GM21529 (cell line): ENCODE data around the gene BAIAP3.
"Not testable (repeated sequence)": the region's sequence is repeated elsewhere in the genome, so short reads cannot be mapped to it uniquely, and the experiment has no call there.

ENCODE experiments used
- ATAC-seq: cut with Tn5 transposase; IDR thresholded peaks from one replicate; pipeline ENCODE4 v1.9.1; 2021; ENCODE audit not compliant: unreplicated experiment

BAIAP3 gene

GRCh38 chr16:1333149-1333812, at the start of gene BAIAP3:
Gene BAIAP3 (plus strand): TSS chr16:1333645. CDS start chr16:1338550, 4,905 bp downstream.
- no peak for ATAC-seq

DNA sequence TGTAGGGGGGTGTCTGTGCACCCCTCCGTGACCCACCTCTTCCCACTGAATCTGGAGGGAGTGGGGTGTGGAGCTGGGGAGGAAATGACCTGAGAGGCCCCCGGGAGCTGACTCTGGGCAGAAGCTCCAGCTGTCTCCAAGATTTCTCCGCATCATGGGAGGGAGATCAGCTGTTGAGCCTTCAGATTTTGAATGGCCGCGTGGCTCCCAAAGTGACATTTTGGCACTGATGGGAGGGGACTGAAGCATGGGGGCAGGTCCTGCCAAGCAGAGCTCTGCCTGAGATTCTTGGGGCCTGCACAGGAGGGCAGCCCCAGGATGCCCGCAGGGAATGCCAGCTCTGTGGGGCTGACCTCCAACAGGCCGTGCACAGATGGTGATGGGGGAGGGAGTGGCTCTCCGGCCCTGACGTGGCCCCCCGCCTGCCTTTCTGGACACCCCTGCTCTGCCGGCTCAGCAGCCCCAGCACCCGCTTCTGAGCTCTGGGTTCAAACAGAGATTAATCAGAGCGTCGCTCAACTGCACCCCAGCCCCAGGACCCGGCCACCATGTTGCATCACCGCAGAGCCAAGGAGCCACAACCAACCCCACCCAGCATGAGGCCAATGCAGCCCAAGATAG, 49.3 kb upstream of the BAIAP3 start:
- no peak for ATAC-seq

DNA sequence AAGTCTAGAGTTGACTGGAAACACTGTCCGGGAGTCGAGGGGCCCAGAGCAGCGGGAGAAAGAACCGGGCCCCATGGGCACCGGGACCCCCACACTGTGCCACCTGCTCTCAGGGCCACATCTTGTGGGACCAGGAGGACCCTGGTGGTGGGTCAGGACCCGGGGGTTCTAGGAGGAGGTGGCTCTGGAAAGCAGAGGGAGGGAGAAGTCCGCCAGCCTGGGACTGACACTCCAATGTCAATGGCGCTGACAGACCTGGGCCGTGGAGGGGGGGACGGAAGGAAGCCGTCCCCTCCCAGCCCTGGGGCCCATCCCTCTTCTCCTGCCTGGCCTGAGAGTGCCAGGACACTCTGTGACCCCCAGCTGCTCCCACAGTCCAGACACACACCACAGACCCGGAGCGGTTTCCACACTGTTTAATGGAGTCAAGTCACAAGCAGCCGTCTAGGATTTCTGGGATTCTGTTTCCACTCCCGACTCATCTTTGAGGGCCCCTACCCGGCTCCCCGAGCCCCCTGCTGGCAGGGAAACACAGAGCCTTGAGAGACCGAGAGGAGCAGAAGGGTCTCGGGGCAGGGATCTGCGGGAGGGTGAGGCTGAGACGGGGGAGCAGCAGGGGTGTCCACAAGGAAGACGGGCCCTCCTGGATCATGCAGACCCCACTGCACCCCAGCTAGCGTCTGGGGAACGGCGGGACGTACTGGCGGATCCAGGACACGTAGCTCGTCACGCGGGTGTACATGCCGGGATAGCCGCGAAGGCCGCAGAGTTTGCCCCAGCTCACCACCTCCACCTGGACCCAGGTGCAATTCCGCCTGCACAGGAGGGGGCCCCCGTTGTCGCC, 47.6 kb upstream of the BAIAP3 start:
- no peak for ATAC-seq

GRCh38 chr16:1286513-1287094, 46.8 kb upstream of the BAIAP3 start:
- no peak for ATAC-seq

- no peak for ATAC-seq
These were observed 45.3 kb upstream of the BAIAP3 start for GRCh38 chr16:1287982-1288670.

GRCh38 chr16:1288813-1289476, 44.5 kb upstream of the BAIAP3 start:
- no peak for ATAC-seq

- no peak for ATAC-seq
These were observed 44.0 kb upstream of the BAIAP3 start for GRCh38 chr16:1289477-1289866.

DNA sequence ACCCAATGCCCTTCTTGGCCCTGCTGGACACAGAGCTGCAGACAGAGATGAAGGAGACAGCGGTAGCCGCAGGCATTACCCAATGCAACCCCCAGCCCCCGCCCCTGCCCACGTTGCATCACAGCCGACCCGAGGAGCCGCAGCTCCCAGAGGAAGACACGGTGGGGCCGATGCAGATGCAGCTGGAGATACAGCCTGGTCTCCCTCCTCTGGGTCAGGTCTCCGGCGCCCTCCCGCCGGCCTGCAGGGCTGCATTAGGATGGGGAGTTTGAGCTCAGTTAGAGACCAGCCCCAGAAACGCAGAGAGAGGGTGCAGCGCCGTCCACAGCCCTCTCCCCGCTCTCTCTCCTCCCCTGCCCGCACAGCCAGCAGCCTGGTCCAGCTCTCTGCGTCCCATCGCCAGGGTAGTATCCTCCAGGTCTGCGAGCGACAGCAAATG, 43.4 kb upstream of the BAIAP3 start:
- ATAC-seq = no peak

DNA sequence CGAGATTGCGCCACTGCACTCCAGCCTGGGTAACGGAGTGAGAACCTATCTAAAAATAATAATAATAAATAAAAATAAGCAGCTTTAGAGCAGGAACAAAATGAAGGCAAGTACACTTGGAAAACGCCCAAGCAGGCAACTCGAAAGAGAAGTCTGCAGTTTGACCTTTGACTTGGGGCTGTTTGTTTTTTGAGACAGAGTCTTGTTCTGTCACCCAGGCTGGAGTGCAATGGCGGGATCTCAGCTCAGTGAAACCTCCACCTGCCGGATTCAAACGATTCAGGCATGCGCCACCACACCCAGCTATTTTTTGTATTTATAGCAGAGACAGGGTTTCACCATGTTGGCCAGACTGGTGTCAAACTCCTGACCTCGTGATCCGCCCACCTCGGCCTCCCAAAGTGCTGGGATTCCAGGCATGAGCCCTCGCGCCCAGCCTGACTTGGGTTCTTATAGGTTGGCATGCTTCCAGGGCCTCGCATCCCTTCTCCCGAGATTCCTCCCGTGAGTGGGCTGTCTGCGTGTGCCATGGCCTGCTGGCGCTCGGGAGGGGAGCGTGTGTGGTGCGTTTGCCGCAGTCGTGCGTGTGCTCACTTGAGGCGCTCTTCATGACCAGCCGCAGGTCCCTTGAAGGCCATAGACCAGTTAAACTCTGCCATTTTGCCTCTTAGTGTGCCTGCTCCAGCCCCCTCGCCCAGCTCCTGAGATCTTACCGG, 42.4 kb upstream of the BAIAP3 start:
- no peak for ATAC-seq

GRCh38 chr16:1291576-1291974, 41.9 kb upstream of the BAIAP3 start:
- no peak for ATAC-seq

GRCh38 chr16:1292208-1292607, 41.2 kb upstream of the BAIAP3 start:
- not testable (repeated sequence) for ATAC-seq

DNA sequence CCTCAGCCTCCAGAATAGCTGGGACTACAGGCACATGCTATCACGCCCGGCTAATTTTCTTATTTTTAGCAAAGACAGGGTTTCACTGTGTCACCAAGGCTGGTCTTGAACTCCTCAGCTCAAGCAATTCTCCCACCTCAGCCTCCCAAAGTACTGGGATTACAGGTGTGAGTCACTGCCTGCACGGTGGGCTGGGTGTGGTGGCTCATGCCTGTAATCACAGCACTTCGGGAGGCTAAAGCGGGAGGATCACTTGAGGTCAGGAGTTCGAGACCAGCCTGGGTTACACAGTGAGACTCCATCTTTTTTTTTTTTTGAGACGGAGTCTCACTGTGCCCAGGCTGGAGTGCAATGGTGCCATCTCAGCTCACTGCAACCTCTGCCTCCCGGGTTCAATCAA, 40.6 kb upstream of the BAIAP3 start:
- ATAC-seq = not testable (repeated sequence)

- ATAC-seq = no peak
These were observed 39.4 kb upstream of the BAIAP3 start for GRCh38 chr16:1293921-1294656.

DNA sequence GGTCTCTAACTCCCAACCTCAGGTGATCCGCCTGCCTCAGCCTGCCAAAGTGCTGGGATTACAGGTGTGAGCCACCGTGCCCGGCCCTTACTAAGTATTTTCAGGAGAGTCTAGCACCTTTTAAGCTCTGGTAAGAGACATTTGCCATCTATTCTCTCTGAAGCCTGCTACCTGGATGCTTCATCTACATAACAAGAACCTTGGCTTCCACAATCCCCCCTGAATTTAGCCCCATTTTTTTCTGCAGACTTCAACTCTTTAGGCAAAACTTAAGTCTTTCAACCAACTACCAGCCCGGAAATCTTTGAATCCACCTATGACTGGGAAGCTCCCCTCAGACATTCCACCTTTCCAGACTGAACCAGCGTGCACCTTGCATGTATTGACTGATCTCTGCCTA, 38.0 kb upstream of the BAIAP3 start:
- ATAC-seq = no peak

- not testable (repeated sequence) for ATAC-seq
These were observed 36.8 kb upstream of the BAIAP3 start for GRCh38 chr16:1296688-1297017.

DNA sequence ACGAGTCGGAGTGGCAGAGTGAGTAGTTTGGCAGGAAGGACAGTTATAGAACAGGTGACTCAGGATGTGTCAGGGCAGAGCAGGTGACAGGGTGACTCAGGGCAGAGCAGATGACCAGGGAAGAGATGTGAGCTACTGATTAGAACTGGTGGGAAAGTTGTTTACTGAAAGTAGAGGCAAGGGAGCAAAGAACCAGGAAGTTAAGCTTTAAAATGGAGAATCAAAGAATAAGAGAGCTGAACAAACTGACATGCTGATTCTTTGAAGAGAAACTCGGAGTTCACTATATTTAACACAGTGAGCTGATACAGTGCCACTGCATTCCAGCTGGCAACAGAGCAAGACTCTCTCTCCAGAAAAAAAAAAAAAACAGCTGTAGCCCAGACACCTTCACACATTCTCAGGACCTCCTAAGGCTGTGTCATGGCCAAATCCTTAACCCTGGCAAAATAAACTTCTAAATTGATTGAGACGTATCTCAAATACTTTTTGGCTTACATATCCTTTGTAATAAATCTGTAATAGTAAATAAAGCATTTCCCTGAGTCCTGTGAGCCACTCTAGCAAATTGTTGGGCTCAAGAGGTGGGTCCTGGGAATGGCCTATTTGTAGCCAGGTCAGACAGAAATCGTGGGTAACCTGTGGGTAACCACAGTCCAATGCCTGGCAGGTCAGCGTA, 36.3 kb upstream of the BAIAP3 start:
- ATAC-seq = no peak

GRCh38 chr16:1298406-1298805, 35.0 kb upstream of the BAIAP3 start:
- ATAC-seq = no peak

DNA sequence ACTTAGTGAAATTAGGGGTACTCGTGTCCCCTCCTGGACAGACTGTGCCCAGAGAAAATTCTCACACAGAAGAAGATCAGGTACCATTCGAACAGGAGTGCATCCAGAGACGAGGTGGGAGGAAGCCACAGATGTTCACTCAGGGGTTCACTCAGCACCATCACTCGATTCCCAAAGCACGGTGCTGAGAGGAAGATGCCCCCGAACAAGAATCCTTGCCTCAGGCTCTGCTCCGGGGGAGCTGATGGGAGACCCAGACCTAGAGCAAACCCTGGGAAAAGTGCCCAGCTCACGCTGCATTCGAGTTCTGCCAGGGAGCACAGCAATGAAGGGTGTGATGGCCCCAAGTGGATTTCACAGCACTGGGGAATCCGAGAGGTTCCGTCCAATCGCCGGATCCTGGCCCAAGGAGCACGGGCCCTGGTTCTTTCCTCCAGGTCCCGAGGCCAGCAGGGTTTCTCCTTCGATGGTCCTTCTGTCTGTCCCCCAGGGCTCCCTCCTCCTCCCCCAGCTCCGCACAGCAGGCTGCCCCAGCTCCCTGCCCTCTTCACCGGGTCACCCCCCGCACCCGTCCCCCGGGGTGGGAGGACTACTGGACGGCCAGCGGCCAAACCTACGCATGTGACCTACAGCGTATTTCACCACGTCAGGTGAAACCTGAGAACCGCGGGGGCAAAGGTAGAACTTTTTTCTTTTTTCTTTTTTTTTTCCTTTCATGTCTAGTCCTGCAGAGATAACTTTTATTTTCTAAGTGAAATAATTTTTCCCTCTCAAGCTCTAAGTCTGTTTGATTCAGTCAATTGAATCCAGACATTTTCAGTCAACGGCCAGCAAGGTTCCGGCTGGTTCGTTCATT, 34.2 kb upstream of the BAIAP3 start:
- ATAC-seq = no peak
